ENCODE results near the gene DAP. TPM values are rescaled to one million over a fixed set of nuclear protein-coding genes. Genes with fewer than 3 reads are reported as not detected.

Gene DAP
- total and polyA plus RNA-seq, 10 donors = 29.4 to 111 (median 65.2) TPM

DNA sequence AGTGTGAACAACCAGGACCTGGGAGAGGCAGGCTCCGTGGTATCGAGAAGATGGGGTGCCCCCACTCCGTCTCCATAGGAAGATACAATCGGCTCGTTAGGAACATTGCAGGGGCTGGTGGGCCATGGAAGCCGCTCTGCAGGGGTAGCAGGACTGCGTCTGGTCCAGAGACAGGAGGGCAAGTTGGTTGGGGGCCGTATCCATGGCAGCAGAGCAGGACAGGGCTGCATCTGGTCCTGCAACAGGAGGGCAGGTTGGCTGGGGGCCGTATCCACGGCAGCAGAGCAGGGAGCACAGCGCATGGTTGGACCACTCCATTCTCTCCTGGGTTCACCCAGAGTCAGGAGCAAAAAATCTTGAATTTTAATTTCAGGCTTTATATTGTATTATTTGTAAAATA is 99.0 kb downstream of the DAP start:
- Histone ChIP-seq H3K4me1 (no peaks in the 10 kb centered on the region), H3K27ac (no peak overlapping the region), H3K36me3 (no peaks in the 10 kb centered on the region), H3K9me3 (peaks cover 0 to 5% (median 0%) of the 10 kb centered on the region in 8 donors), H3K27me3 (replicated peaks in 1 of 7) (no peaks in the 10 kb centered on the region), H3K4me3 (no peak overlapping the region)
- 87 to 96% (median 93%) methylated on average over 11 of the region's 11 CpGs for WGBS, 5 donors
- TF ChIP-seq POLR2AphosphoS5 (IDR thresholded peaks at IDR 0.05) = no peak
- TF ChIP-seq, protein P1, sequence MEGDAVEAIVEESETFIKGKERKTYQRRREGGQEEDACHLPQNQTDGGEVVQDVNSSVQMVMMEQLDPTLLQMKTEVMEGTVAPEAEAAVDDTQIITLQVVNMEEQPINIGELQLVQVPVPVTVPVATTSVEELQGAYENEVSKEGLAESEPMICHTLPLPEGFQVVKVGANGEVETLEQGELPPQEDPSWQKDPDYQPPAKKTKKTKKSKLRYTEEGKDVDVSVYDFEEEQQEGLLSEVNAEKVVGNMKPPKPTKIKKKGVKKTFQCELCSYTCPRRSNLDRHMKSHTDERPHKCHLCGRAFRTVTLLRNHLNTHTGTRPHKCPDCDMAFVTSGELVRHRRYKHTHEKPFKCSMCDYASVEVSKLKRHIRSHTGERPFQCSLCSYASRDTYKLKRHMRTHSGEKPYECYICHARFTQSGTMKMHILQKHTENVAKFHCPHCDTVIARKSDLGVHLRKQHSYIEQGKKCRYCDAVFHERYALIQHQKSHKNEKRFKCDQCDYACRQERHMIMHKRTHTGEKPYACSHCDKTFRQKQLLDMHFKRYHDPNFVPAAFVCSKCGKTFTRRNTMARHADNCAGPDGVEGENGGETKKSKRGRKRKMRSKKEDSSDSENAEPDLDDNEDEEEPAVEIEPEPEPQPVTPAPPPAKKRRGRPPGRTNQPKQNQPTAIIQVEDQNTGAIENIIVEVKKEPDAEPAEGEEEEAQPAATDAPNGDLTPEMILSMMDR (IDR thresholded peaks at IDR 0.05 in 8 of 11, conservative IDR thresholded peaks at IDR 0.05 in 3 of 11) = no peak
- no peak for TF ChIP-seq POLR2A (IDR thresholded peaks at IDR 0.05)
- intact Hi-C loops (cut with DNase I; ENCODE audit: low total_unique reads) = no loop called here
- no peak for DNase-seq

DNA sequence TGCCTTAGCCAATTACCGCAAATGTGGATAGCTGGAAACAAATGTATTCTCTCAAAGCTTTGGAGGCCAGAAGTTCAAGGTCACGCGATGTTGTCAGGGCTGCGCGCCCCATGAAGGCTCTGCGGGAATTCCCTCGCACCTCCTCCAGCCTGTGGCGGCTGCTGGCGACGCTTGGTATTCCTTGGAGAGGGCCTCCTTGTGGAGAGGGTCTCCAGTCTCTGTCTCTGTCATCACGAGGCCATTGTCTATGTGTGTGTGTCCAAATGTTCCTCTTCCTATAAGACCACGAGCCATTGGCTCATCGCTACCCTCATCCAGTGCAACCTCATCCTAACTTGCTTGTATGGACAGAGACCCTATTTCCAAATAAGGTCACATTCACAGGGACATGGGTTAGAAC is 99.6 kb downstream of the DAP start:
- Histone ChIP-seq H3K4me3 (no peak overlapping the region), H3K27me3 (replicated peaks in 1 of 7) (no peaks in the 10 kb centered on the region), H3K27ac (no peak overlapping the region), H3K36me3 (peaks cover 0 to 3% (median 0%) of the 10 kb centered on the region in 6 donors), H3K9me3 (peaks cover 0 to 5% (median 0%) of the 10 kb centered on the region in 8 donors), H3K4me1 (no peaks in the 10 kb centered on the region)
- intact Hi-C loops (cut with DNase I; ENCODE audit: low total_unique reads) = no loop called here
- TF ChIP-seq, protein P1 (IDR thresholded peaks at IDR 0.05 in 8 of 11, conservative IDR thresholded peaks at IDR 0.05 in 3 of 11) = no peak
- TF ChIP-seq POLR2A (IDR thresholded peaks at IDR 0.05) (no peak), POLR2AphosphoS5 (IDR thresholded peaks at IDR 0.05) (no peak)
- WGBS, 5 donors = 83 to 93% (median 93%) methylated on average over 13 of the region's 13 CpGs
- no peak for DNase-seq

DNA sequence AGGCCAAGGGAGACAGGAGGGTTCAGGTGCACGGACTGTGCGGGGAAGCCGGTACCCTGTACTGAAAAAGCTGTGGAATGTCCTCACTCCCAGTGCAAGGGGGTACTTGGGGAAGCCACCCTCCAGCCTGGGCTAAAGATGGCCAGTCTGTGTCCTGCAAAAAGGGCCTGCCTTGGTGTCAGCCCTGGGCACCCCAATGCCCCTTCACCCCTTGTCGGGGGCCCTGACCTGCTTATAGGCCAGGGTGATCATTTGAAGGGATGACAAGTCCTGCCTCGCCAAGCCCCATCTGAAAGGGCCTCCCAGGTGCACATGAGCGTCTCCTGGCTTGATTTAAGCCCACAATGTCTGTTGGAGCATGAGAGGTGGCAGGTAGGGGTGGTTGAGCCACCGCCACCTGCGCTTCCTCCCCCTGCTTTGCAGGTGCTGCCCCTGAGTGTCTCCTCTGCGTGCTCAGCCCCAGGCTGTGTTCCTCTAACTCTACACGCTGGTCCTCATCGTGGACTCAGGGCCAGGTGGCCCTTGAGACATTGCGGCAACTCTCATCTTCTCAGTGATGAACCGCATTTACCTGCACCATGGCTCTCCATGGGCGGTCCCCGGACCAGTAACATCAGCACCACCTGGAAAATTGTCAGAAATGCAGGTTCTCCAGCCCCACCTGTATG is 100.2 kb downstream of the DAP start:
- peaks cover 0 to 8% (median 0%) of the 10 kb centered on the region in 6 donors for H3K36me3 ChIP-seq
- H3K27ac ChIP-seq = no peak overlapping the region
- no peak for DNase-seq
- H3K9me3 ChIP-seq = peaks cover 0 to 5% (median 0%) of the 10 kb centered on the region in 8 donors
- intact Hi-C loops (cut with DNase I; ENCODE audit: low total_unique reads) = no loop called here
- 87 to 97% (median 91%) methylated on average over 13 to 15 of the region's 15 CpGs for WGBS, 5 donors
- H3K27me3 ChIP-seq (replicated peaks in 1 of 7) = no peaks in the 10 kb centered on the region
- no peak overlapping the region for H3K4me3 ChIP-seq
- no peaks in the 10 kb centered on the region for H3K4me1 ChIP-seq
- TF ChIP-seq, protein P1 (IDR thresholded peaks at IDR 0.05 in 8 of 11, conservative IDR thresholded peaks at IDR 0.05 in 3 of 11) = no peak
- TF ChIP-seq POLR2A (IDR thresholded peaks at IDR 0.05) = no peak
- no peak for TF ChIP-seq POLR2AphosphoS5 (IDR thresholded peaks at IDR 0.05)

DNA sequence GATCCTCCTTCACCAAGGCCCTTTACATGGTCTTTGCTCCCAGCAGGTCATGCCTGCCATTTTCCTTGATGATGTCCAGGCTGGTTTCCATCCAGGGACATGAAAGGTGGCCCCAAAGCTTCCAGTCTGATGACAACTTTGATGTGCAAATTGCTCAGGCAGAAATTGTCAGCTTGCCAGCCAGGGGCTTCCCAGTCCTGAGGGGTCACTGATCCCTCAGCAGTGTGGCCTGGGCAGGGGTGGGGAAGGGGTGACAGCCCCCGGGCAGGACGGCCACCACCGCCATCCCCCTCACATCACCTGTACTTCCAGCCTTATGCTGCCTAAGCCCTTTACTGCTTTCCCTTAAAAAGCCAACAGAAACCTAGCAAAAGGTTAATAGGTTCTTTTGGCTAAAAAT is 100.9 kb downstream of the DAP start:
- peaks cover 0 to 5% (median 0%) of the 10 kb centered on the region in 8 donors for H3K9me3 ChIP-seq
- 82 to 100% (median 88%) methylated on average over 3 of the region's 3 CpGs for WGBS, 5 donors
- TF ChIP-seq, protein P1 (IDR thresholded peaks at IDR 0.05 in 8 of 11, conservative IDR thresholded peaks at IDR 0.05 in 3 of 11) = no peak
- TF ChIP-seq POLR2A (IDR thresholded peaks at IDR 0.05) (no peak), POLR2AphosphoS5 (IDR thresholded peaks at IDR 0.05) (no peak)
- H3K4me3 ChIP-seq = no peak overlapping the region
- no peaks in the 10 kb centered on the region for H3K27me3 ChIP-seq (replicated peaks in 1 of 7)
- no peaks in the 10 kb centered on the region for H3K4me1 ChIP-seq
- H3K36me3 ChIP-seq = peaks cover 0 to 16% (median 2%) of the 10 kb centered on the region in 6 donors
- DNase-seq = no peak
- intact Hi-C loops (cut with DNase I; ENCODE audit: low total_unique reads) = no loop called here
- H3K27ac ChIP-seq = no peak overlapping the region

All from spleen (tissue), 11 donors.